ENCODE results near the gene ZNF646.

DNA sequence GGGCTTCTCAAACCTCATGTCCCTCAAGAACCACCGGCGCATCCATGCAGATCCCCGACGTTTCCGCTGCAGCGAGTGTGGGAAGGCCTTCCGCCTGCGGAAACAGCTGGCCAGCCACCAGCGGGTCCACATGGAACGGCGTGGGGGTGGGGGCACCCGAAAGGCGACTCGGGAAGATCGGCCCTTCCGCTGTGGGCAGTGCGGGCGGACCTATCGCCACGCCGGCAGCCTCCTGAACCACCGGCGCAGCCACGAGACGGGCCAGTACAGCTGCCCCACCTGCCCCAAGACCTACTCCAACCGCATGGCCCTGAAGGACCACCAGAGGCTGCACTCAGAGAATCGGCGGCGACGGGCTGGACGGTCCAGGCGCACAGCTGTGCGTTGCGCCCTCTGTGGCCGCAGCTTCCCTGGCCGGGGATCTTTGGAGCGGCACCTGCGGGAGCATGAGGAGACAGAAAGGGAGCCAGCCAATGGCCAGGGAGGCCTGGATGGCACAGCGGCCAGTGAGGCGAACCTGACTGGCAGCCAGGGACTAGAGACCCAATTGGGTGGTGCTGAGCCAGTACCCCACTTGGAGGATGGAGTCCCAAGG, 5.9 kb downstream of the ZNF646 start:
- TF ChIP-seq, protein P1, sequence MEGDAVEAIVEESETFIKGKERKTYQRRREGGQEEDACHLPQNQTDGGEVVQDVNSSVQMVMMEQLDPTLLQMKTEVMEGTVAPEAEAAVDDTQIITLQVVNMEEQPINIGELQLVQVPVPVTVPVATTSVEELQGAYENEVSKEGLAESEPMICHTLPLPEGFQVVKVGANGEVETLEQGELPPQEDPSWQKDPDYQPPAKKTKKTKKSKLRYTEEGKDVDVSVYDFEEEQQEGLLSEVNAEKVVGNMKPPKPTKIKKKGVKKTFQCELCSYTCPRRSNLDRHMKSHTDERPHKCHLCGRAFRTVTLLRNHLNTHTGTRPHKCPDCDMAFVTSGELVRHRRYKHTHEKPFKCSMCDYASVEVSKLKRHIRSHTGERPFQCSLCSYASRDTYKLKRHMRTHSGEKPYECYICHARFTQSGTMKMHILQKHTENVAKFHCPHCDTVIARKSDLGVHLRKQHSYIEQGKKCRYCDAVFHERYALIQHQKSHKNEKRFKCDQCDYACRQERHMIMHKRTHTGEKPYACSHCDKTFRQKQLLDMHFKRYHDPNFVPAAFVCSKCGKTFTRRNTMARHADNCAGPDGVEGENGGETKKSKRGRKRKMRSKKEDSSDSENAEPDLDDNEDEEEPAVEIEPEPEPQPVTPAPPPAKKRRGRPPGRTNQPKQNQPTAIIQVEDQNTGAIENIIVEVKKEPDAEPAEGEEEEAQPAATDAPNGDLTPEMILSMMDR (IDR thresholded peaks at IDR 0.05), result no peak
- TF ChIP-seq EZH2phosphoT487 (IDR thresholded peaks at IDR 0.05) (no peak), EZH2 (IDR thresholded peaks at IDR 0.05) (no peak)

Data from neural progenitor cell (in vitro differentiated cells).